GM18502 (cell line): ENCODE results near the gene SELENOM.
A peak's percentile ranks its signal among the peaks of the same experiment; 100 is the strongest.
"Not testable (repeated sequence)": the region's sequence is repeated elsewhere in the genome, so short reads cannot be mapped to it uniquely, and the experiment has no call there.

ENCODE experiments used
- ATAC-seq: cut with Tn5 transposase; IDR thresholded peaks from one replicate; pipeline ENCODE4 v1.9.1; 2021; ENCODE audit warnings: mild to moderate bottlenecking; ENCODE audit not compliant: unreplicated experiment, poor library complexity

SELENOM gene

DNA sequence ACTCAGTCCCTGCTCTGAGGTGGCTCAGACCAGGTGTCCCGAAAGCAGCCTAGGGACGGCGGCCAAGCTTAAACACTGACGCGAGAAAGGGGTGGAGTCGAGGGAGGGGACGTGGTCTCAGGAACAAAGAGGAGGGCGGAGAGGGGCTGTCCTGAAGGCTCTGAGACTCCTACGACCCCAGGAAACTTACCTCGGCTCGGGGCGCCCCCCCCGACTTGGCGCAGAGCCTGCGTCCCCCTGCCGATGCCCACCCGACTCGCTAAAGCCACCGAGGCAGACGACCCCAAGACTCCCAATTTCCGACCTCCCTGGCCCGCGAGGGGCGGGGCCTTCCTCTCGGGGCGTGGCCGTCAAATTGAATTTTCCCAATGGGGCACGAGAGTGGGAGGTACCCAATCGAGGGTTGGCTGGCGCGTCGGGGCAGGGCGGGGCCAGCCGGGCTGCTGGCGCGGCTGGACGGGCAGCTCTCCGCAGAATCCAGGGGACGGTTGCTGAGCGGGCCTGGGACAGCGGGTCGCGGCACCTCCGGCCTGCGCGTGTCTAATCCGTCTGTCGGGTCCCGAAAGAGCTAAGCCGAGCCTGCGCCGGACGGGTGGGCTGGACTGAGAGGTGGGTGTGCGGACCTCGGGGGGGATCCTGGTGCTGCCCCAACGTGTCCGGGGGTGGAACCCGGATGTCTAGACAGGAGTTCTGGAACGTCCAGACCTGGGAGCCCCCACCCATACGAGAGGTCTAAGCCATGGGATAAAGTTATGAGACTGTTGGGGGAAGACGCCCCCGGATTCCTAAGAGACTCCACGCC lies 26.3 kb downstream of the SELENOM start, which contains the start of gene SMTN:
Gene SMTN (plus strand): TSS at position 471 of the 802 bp plus-strand sequence. CDS start 1,941 bp downstream, outside the sequence.
- ATAC-seq: peak; percentile 60

DNA sequence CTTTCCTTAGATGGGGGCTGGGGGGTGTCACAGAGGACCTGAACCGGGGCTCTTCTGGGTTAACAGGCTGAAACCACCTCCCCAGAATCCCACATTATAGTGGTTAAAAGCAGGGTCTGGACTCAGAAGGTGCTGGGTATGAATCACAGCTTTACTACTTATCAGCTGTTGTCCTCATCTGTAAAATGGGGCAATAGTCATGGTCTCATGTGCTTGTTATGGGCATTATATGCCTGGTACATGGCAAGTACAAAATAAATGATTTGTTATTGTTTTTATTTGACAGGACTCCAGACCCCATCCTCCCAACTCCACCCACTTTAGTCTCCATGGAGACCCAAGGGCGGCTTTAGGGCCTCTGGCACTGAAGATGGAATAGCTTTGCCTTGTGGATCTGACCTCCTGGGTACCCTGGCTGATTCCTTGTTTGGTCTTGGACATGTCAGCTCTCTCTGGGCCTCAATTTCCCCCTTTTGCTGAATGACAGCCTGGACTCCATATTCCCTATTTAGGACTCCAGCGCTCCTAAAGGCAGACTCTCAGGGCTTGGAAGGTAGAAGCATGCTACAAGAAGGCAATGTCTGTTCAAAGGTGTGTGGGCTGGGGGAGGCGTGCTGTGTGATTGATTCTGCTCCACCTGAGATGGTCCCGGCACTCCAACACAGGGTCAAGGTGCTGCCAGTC lies 27.1 kb downstream of the SELENOM start:
- no peak for ATAC-seq

DNA sequence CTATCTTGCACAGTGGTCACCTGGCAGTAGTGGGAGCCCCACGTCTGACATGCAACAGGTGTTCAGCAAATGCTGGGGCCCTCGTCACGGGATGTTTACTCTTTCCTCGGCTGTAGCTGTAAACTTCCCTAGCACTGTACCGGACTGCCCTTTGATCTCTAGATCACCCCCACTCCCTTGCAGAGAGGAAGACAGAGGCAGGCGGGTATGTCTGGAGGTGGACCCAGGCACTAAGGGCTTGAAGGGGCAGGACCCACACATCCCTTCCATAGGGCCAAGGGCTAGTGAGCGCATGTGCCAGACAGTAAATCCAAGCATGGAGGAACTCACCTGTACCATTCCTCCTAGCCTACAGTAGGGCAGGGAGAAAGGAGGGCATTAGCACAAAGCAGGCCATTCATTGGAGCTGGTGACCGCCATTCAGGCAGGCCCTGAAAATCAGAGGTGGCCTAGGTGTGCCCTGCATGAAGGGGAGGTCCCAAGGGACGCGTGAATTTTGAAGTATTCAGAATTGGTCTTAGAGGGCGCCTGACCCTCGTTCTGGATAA lies 28.2 kb downstream of the SELENOM start:
- ATAC-seq: no peak

DNA sequence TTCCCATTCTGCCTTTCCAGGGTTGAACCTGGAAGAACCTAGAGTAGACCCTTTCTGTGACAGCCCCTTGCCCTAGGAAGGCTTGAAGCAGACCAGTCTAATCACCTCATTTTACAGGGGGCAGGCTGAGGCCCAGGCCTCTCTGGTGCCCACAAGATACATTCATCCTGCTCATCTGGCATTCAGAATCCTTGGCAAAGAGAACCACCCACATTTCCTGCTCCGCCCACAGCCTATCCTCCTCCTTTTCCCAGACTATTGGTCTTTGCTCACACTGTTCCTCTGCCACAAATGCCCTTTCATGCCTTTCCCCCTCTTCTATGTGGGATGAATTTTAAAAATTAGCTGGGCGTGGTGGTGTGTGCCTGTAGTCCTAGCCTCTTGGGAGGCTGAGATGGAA lies 29.0 kb downstream of the SELENOM start:
- ATAC-seq: not testable (repeated sequence)

DNA sequence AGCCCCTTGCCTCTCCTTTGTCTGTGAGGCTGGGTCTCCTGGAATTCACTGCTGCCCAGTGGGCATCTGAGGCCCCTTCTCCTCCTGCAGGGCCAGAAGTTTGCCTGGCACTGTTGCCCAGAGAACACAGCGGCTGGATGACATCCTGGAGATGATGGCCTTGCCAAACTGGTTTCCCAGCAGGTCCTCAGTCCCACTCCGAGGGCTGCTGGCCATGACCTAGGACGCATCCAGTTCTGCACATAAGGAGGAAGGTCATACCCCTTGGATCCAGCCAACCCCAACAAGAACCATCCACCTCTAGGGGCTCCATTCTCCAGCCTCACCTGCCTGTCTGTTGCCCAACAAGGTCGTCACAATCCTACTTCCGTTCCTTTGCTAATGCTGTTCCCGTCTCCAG lies 29.7 kb downstream of the SELENOM start:
- no peak for ATAC-seq

DNA sequence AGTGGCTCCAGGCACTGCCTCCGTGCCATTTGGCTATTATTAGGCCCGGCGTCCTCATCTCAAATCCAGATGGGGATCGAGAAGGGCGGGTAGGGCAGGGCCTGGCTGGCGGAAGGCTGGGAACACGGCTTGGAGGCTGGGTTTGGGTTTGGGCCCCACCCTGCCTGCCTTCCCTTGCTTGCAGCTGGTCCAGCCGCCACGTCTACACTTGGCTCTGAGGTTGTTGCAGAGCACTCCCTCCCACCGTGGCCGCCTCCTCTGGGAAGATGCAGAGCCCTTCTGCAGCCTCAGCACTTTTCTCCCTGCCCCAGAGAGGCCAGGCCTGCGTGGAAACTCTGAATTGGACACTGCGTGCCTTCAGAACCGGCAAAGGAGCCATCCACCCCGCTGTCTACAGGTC lies 31.4 kb downstream of the SELENOM start:
- no peak for ATAC-seq

DNA sequence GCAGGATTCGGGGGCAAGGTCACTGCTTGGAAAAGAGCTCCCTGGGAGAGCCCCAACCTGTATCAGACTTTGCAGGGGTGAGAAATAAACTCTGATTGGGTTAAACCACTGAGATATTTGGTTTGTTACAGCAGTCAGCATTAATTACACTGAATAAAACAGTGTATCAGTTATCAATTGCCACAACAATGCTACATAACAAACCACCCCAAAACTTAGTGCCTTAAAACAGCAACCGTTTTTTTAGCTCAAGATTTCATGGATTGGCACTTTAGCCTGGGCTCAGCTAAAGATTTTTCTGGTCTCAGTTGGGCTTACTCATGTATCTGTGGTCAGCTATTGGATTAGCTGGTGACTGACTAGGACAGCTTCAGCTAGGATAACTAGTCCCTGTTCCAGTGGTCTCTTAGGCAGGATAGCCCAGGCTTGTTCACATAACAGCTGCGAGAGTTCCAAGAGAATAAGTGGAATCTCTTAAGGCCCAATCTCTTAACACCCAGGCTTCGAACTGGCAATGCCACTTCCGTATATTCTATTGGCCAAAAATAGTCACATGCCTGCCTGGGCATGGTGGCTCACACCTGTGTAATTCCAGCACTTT lies 33.7 kb downstream of the SELENOM start:
- not testable (repeated sequence) for ATAC-seq

DNA sequence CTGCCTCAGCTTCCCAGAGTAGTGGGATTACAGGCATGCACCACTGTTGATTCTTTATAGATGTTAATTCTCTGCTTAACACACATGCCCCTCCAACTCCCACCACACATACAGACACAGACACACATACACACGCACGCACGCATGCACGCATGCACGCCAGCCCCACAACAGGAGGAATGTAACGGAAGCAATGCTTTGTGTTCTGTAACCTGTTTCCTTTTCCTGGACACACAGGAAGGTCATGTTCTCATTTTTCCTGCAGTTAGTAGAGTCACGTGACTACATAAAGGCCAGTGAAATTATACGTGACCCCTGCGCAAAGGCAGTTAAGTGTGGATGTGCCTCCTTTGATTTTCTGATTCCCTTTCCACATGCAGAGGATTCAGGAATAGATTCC lies 34.2 kb downstream of the SELENOM start:
- not testable (repeated sequence) for ATAC-seq

DNA sequence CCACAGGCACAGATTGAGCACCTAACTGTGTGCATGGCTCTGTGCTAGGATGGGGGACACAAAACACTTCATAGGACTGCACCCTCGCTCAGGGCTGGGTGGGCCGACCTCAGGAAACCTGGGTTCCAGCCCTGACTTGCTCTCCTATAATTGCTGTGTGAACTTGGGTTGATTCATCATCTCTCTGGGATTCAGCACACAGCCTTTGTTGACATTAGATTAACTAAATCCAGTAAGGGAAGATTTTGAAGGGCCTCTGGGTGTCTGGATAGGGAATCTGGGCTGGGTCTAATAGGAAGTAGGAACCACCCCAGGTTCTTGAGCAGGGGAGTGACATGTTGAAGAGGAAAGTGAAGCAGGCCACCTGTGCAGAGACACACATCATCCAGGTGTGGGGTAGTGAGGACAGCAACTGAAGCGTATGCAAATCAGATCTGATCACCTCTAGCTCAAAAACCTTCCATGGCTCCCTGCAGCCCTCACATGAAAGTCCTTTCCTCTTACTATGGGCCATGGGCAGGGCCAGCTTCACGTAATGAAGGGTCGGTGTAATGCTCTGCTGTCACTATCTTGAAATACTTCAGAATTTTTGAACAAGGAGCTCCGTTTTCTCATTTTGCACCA lies 37.6 kb downstream of the SELENOM start:
- ATAC-seq: not testable (repeated sequence)

DNA sequence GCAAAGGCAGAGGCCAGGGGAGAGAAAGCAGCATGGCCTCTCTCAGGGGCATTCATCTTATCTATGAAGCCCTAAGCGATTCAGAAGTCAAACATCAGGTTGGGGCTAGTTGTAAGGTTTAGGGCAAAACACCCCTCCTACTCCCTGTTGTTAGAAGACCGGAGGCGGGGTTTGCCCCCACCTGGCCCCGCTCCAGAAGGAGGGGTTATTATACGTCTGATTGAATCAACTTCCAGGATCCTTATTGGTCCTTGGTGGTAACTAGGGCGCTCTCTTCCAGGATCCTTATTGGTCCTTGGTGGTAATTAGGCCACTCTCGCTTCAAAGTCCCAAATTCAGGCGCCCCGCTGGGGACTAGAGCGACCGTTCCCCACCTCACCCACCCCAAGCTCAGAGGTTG lies 38.4 kb downstream of the SELENOM start:
- no peak for ATAC-seq

DNA sequence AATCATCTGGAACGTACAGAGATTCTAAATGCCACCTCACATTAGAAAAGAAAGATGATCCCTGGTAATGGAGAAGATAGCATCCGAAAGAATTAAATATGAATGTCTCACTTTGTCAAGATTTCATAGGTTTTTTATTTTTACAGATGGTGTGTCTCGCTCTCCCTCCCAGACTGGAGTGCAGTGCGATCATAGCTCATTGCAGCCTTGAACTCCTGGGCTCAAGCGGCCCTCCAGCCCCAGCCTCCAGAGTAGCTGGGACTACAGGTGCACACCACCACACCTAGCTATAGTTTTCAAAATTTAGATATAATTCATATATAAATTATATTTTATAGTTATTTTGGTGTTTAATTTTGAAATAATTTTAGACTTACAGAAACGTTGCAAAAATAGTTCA lies 43.0 kb downstream of the SELENOM start:
- ATAC-seq: no peak

DNA sequence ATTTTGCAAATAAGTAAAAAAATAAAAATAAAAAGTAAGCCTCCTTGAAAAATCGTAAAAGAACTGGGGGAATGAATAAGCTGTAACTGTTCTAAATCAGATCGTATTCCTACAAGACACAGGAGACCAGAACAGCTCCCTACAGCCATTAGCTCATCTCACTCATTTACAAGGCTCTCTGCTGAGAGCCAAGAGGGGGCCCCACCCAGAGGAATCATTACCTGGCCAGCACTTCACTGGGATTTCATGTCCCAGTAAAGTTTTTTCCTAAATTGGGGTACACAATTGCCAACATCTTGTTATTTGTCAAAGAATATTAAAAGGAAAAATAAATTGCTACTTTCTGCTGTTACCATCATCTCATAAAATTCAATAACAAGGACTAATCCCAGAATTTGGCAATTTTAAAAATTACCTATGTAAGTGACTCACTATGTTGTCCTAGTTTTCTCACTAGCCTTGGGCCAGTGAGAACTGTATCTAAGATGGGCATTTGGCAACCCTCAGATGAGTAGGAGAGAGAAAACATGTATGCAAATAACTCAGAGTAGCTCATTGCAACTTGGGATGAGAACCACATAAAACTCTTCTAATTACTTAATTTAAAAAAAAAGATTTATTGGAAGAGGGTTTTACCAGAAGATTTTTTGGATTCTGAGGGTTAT lies 44.7 kb downstream of the SELENOM start:
- no peak for ATAC-seq

DNA sequence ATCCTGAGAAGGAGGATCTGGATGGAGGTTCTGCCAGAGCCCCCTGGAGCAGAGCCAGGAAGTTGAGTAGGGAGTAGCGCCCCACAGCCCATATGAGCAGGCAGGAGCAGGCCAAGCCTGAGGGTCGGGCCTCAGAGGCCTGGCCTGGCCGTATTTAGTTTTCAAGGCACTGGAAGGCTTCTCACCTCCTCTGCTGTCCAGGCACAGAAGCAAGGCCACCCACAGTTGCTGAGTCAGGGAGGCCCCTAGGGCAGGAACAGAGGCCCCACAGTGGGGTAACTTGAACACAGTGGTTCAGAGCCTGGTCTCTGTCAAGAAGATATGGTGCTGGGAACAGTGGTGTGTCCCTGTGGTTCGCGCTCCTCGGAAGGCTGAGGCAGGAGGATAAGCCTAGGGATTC lies 47.7 kb downstream of the SELENOM start:
- not testable (repeated sequence) for ATAC-seq

DNA sequence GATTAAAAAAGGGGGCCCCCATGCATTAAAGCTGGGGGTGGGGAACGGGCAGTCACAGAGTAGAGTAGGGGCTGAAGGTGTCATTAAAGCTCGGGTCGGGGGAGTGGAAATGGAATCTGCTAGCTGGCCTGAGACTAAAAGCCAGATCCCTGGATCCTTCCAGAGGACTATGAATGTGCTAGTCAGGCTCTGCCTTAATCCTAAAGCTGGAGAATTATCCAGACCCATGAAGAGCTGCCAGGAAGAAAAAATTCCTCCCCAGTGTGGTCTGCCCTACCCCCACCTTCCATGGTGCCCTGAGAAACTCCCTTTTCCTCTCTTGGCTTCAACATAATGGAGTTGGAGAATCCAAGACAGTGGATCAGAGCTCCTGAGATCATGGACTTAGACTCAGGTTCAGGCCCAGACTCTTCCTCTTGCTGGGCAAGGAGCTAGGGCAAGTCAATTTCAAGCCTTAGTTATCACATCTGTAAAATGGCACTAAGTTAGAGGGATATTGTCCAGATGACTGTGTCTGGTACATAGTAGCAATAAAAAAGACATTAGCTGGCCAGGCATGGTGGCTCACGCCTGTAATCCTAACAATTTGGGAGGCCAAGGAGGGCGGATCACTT lies 50.3 kb downstream of the SELENOM start:
- ATAC-seq: no peak

DNA sequence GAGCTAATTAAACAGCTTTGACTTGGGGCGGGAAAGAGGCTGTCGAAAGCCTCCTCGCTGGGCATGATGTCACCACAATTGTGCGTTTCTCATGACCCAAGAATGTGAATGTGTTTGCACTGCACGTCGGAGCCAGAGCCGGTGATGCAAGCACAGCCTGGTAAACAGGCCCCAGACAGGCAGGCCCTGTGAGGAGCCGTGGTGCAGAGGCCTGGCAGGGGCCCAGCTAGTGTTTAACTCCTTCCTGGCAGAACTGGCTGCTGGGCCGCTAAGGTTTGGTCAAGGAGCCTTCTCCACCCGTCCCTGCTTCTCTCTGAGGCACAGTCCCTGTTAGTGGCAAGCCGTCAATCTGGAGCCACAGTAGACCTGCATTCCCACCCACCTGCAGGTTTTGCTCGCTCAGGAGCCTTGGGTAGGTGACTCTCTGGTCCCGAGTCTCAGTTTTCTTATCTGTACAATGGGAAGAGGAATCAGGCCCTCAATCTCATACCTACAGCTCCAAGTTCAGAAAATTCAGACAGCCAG lies 51.7 kb downstream of the SELENOM start:
- ATAC-seq: no peak

DNA sequence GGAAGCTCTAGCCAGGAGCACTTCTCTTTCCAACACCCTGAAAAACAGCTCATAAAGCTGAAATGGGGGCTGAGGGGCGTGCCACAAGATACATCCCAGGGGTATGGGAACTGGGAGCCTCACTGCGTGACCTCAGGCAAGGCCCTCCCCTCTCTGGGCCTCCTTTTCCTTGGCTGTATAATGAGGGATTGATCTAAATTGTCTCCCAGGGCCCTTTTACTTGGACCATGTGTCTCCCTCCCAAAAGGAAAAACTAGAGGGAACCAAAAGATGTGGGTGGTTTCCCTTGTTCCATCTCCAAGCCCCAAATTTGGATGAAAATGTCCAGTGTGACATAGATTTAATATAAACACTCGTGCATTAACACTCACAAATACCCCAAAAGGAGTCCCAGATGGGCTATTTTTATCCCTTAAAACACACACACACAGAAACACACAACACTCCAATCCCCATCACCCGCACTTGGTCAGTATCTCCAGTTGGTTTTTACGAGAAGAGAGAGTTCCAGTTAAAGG lies 52.2 kb downstream of the SELENOM start:
- ATAC-seq: no peak
